CD4-positive, alpha-beta T cell treated with Interleukin-10 for 1 hour (primary cell): ENCODE results near the gene CD164L2.

Source experiments
- DNase-seq: peaks from one replicate; pipeline ENCODE4 v3.0.0-alpha.2; 2020

The CD164L2 gene

DNA sequence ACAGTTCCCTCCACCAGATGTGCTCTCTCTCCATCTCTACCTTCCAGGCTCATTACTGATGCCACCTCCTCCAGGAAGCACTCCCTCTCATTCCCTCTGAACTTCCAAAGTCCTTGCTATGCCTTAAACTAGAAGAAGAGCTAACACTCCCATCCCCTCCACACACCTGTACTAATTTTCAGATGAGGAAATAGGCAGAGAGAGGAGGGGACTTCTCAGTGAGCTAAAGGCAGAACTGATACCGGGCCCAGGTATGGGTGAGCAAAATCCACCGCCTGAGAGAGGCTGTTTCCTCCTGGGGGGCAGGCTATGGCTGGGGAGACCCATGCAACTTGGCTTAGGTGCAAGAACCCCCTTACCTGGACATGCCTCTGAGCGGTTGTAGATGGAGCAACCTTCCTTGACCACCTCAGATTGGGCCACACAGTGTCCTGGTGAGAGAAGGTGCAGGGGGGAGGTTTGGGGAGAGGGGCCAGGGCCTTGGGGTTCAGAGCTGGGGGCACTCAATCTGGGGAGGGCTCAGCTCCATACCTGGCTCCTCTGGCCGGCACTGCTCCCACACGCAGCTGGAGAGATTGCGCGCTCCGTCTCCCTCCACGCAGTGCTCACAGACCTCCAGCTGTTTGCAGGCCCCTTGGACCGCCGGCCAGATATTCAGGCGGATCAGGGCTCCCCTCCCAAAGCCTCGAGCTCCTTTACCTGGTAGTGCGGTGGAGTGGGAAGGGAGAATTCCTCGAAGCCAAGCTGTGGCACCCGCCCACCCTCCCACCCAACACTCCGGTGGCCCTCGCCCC lies 967 bp downstream of the CD164L2 start:
- no peak for DNase-seq

DNA sequence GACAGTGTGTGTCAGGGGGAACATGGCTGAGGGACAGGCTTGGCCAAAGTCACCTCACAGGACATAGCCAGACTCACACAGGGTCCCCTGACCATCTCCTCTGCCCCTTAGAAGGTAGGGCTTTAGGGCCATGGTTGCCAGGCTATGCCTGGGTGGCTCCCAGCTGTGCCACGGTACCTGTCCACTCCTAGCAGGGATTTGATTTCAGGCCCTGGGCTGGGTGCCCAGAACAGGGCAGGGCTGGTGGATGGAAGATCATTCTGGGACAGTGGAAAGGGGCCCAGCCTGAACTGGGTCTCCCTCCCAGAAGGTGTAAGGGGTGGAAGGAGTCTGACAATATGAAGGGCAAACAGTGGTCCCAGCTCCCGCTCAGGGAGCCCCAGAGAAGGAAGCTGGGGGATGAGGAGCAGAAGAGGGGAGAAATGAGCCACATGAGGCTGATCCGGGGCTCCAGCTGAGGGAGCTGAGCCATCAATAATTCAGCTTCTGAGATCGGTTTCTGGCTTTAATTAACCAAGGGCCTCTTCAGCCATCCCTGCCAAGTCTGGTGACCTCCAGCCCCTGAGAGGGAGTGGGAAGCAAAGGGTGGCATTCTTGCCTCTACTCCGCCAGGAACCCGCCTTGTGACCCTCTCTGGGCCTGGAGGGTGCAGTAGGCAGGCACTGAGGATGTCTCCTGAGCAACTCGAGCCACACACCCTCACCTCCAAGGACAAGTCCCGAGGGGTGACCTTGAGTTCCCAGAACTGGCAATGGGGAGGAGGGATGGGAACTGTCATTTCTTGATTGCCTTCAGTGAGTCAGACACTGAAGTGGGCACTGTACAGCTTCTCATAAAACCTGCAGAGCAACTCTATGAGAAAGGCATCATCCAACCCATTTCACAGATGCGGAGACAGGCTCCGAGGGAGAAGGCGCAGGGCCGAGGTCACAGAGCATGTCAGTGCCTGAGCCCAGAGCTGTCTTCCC lies 2.1 kb downstream of the CD164L2 start:
- no peak for DNase-seq

DNA sequence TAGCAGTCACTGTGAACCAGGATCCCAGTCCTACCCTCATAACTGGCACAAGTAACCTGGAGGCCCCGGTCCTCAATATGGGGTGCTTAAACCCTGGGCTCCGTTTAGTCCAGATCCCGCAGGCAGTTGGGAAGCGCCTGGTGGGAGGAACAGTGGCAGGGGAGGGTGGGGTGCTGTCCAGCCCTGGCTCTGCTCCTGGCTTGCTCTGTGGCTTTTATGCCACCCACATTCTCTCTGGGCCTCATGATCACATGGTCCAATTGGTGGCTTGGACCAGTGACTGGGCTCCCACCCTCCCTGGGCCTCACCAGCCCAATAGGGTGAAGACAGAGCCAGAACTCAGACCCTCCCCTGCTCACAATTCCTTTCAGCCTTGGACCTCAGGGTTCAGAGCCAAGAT lies 2.9 kb downstream of the CD164L2 start:
- DNase-seq: no peak

DNA sequence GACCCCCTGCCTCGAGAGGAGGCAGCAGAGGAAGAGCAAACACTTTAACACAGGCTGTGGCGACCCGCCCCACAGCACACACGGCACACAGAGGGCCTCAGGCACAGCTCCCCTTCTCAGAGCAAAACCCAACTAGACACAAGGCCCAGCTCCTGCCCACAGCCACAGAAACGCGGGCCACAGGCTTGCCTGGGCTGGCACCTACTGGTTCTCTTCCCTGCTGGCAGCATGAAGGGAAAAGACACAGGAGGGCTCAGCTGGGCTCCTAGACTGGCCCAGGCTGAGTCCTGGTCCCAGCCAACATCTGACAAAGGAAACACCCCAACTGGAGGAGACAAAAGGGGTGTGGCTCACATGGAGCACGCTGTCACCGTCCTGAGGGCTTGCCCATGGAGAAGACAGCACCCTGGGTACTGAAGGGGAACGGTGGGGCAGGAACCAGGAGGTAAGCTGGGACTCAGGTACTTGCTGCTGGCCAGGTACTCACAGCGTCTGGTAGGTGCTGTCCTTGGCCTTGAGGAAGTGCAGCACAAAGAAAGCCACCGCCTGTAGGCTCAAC lies 3.5 kb downstream of the CD164L2 start:
- DNase-seq: no peak

DNA sequence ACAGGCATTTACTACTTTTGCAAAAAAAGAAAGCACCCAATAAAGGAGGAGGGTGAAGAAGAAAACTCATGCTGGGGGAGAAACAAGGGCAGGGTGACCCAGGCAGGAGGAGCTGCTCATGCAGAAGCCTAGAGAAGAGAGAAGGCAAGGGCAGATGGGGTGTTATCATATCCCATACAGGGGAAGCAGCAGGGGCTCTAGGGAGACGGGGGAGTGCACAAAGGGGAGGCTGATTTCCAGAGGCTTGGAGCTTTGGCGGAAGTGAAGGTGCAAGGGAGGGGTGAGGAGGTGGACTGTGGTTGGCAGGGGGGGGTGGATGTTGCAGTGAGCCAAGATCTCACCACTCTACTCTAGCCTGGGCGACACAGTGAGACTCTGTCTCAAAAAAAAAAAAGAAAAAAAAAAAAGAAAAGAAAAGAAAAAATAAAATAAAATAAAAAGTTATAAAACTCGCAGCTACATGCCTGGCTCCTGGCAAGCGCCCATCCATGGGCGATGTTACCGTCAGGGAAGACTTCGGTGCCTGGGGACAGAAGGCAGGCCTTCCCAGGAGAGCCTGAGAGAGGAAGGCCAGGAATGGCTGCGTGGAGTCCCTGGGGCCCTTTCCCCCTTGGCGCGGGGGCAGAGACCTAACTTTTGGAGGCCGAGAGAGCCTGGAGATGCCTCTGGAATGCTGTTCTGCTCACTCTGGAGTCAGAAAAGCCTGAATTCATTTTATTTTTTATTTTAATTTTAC lies 5.2 kb downstream of the CD164L2 start:
- DNase-seq: no peak

DNA sequence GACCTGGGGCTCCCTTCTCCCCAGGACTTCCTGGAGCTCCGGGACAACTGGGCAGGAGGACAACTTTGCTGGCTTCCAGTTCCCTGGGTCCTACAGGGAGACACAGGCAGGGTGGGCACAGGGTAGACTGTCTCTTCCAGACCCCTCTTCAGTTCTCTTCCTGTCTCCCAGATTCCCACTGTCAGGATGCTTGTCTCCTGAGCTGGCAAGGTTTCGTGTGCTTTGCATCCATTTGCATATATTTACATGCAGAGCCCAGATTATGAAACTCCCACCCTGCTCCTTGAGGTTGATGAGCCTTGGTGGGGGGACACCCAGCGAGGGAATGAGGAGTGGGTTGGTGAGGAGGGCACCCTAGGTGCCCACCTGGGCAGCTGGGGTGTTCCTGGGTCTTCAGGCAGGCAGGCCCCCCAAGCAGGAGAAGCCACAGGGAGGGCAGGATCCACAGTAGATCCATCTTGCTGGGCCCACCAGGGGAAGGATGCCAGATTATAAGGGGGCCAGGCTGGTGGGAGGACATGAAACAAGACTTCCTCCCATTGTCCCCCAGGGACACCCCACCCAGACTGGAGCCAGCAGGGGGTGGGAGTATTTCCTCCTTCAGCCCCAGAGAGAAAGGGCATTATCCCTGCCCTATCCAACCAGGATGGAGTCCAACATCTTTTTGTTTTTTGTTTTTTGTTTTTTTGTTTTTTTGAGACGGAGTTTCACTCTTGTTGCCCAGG lies 8.6 kb downstream of the CD164L2 start, which contains the start of gene FCN3:
TSS of gene FCN3 (minus strand) at position 463 of the 725 bp plus-strand sequence. CDS start at position 457, 6 bp downstream.
- no peak for DNase-seq

DNA sequence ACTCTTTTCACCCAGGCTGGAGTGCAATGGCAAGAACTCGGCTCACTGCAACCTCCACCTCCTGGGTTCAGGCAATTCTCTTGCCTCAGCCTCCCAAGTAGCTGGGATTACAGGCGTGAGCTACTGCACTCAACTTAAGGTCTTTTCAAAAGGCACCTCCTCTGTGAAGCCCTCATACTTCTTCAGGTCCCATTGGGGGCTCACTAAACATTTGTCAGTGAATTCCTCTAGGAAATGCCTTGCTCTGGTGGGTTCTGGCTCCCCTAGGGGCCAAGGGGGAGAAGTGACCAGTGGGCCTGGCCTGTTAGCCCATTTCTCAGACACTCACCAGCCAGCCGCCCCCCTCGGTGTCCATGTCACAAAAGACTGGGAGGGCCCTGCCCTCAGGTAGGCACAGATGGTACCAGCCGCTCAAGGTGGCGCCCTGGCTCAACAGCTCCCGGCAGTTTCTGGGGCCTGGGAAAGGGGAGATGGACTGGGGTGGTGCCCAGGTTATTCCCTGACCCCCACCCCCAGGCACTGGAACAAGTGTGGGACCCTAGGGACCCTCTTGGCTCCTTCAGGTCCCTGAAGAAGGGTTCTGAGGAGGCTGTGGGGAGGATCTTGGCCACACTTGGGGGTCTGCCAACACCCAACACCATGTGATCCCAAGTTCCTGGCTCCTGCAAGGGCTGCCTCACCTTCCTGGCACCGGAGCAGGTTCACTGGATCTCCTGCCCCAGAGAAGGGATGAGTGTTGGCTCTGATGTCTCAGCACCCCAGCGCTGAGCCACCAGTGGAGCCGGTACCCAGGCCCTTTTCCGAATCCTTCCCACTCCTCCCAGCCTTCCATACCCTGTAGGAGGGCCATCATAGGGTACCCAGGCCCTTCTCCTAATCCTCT lies 10.1 kb downstream of the CD164L2 start:
- no peak for DNase-seq

DNA sequence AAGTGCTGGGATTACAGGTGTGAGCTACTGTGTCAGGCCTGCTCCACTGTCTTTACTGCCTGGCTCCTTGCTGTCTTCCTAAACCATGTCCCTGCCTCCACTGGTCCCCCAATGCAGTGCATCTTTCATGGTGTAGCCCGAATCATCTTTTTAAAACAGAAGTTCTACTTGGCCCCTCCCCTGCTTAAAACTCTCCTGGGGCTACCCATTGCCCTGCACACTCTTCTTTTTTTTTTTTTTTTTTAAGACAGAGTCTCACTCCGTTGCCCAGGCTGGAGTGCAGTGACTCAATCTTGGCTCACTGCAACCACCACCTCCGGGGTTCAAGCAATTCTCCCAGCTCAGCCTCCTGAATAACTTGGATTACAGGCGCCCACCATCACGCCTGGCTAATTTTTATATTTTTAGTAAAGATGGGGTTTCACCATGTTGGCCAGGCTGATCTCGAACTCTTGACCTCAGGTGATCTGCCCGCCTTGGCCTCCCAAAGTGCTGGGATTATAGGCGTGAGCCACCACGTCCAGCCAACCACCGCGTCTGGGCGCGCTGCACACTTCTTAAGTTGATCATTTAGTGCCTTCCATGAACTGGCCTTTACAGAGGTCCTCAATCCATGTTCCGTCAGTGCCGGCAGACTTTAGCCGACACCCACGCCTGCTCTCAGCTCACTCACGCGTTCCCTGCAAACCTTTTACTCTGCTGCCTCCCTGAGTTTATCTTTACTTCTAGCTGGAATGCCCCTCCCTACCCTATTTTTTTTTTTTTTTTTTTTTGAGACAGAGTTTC lies 10.9 kb downstream of the CD164L2 start:
- no peak for DNase-seq

DNA sequence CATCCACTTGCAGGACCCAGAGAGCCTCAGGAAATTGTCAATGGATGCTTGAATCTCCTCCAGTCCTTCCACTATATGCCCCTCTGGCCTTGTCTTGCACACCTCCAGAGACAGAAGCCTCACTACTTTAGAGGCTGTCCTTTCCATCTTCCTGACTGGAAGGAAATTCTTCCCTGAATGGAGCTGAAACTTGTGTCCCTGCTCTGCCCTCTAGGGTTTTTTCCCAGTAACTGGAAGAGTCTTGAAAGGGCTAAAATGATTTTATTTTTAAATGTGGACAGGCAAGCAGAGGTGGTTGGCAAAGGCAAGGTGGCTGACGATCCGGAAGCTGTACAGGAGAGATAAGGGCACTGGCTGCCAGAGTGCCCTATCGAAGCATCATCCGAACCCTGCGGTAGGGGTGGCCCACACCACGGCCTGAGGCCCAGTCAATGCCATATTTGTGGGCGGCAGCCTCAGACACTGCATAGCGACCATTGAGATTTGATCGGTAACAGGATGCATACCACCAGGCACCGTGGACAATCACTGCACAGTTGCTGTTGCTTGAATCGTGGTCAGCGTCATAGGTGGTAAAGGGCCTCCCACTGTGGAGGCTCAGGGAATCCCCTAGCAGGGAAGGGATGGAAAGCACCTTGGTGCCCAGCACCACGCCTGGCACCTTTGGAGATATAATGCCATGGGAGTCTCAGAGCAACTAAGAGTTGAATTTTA lies 14.1 kb downstream of the CD164L2 start:
- DNase-seq: no peak

DNA sequence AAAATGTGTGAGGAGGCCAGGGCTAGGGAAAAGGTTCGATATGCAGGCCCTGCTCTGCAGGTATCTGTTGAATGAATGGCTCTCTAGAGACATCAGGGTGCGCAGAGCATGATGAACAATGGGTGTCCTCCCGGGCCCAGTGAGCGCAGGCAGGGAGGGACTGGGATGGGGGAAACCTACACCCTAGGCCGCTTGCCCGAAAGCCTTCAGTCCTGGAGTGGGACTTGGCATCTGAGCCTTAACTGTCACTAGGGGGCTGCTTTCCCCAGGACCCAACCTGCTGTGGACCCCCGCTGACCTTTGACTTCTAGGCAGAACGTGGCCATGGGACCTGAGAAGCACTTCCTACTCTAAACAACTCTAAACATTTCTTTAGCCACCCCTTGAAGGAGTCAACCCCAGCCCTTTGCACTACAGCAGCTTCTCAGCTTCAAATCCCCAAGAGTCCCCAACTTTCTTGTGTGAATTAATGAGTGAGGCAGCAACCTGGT lies 15.9 kb downstream of the CD164L2 start:
- DNase-seq: no peak

DNA sequence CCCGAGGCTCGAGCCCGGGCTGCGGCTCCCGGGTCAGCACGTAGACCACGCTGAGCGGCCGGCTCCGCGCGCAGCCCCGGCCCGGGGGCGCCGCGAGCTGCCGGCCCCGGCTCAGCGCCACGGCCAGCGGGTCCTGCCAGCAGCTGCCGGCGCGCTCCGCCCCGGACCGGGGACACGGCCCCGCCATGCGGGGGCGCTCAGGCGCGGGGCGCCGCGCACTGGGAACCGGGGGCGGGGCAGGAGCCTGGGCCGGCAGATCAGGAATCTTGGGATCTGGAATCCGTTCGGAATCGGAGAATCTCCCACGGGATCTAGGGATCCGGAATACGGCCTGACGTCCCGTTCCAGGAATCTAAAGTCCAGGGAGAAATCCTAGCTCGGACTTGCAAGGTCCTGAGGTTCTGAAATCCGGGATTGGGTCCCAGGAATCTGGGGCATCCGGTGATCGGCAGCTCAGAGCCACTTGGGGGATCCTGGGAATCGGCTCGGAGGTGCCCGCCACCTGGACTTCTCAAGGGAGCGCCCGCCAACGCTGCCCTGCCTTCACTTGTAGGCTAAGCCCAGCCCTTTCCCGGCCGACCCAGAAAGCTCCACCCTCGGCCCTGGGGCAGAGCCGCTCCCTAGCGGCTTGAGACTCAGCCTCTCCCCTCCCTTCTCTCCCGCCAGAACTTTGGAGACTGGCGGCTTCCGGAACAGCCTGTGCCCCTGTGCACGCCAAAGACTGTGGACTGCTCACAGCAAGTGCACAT lies 16.5 kb downstream of the CD164L2 start, which contains the start of gene MAP3K6:
TSS of gene MAP3K6 (minus strand) at position 551 of the 749 bp plus-strand sequence. CDS start at position 187, 364 bp downstream.
- peak; percentile 39 for DNase-seq

DNA sequence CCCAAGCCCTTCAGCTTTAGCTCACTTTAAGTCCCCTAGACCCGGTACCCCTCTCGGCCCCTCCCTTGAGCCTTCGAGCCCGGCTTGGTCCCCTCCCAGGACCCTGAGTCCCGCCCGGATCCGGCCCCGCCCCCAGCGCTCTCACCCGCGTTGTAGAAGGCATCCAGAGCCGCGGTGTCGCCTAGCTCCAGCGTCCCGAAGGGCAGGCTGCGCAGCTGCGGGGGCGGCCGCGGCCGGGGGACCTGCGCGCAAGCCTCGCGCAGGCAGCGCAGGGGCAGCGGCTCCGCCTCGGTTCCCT lies 17.1 kb downstream of the CD164L2 start:
- peak; percentile 72 for DNase-seq

DNA sequence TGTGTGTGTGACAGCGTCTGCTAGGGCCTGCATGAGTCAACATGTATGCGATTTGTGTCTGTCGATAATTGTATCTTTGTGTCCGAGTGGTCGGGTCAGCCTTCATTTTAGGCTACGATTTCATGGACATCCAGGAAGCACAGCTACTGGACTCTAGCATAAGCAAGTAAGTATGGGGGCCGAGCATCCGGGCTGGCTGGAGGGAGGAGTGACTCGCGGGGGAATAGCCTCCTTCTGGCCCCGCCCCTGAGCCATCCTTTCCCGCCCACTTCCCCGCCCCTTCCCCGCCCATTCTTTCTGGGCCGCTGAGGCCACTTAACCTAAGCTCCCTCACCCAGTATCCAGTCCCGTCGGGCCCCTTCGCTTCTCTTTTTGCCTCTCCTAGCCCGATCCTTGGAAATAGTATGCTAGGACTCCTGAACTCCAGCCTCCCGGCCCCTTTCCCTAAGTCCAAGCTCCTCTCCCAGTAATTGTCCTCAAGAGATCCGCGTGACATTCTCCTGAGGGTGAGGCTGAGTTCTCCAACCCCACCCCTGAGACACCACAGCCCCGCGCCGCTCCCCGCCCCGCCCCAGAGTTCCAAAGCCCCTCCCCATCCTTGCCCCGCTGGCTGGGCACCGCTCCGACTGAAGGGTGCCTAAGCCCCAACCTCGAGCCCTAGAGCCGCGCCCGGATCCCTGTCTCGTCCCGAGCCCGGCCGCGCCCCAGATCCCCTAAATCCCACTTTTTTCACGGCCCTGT lies 17.6 kb downstream of the CD164L2 start:
- peak; percentile 84 for DNase-seq

DNA sequence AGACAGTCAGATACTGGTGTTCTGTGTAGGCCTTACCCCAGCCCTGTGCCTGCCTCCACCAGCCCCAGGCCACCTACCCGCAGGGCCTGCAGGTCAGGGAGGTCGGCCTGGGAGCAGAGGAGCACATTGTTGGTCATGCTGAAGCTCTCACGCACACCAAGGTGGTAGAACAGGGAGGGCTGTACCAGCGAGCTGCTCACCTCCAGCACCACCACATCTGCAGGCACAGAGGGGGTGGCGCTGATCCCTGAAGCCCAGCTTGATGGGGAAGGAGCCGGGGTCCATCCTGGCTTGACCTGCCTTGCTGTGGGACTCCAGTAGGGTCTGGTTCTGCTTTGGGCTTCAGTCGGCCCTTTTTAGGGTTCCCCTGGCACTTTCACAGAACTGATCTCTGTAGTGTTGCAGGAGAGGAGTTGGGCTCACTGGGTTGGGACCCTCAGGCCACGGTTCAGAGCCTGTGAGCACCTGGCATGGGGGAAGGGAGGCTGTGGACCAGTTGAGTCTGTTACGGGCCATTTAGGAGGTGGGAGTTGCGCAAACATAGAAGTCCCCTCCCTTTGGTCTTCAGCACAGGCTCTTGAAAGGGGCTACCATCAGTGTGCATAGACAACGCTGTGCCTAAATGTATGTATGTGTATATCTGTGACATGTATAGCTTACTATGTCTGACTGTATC lies 18.3 kb downstream of the CD164L2 start:
- DNase-seq: no peak

DNA sequence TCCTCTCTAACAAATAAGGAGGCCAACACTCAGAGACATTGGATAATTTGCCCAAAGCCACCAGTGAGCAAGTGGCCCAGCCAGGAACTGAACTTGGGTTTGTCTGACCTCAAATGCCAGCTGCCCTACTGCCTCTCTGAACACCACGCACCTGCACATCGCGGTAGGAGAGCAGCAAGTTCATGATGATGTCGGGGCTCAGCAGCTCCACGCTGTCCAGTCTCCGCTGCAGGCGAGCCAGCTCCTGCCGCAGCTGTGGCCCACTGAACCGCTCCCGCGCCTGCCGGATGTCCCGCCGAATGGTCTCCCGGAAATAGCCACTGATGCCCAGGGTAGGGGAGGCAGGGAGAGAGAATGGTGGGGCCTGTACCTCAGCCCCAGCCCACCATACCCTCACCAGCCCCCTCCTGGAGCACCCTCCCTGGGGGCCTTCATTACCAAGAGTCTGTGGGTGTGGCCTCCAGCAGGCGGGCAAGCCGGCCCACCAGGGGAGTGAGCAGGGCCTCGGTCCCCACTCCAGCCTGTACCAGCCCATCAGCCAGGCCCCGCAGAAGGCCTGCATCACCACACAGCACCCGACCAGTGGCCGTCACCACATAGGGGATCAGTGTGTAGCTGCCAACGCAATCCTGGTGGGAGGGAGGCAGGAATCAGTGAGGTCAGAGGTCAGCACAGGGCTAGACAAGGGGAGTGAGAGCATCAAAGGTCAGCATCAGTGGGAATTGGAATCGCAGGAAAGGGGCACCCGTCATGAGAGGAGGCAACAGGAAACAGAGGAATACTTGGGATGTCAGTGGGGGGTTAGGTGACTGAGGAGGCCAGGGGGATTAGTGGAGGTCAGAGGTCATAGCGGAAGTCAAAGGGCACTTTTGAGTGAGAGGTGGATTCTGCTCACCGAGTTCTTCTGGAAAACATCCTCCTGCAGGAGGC lies 19.1 kb downstream of the CD164L2 start:
- no peak for DNase-seq

DNA sequence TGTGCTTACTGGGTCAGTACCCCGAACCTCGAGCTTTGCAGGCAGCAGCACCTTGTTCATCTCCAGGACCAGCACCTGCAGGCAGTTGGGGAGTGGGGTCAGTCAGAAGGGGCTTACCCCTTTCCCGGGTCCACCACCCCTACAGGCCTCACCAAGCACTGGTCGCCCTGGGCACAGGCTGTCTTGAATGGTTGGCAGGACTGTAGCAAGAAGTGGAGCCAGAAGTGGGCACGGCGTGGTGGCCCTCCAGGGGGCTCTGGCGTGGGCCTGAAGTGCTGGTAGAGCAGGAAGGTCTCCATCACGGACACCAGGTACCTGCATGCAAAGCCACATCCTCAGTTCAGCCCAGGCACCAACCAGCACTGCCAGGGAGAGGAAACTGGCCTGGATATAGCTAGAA lies 21.6 kb downstream of the CD164L2 start:
- no peak for DNase-seq
